H1 (cell line): ENCODE data around the gene CRELD1.

ENCODE experiments used
- FOSL1 ChIP-seq: IDR thresholded peaks from 2 replicates; pipeline ENCODE4 v1.6.1; 2011; ENCODE audit warnings: mild to moderate bottlenecking, low read depth, low read length, moderate library complexity; ENCODE audit not compliant: insufficient read depth
- NANOG ChIP-seq: IDR thresholded peaks from 2 replicates; pipeline ENCODE4 v1.6.1; 2011; ENCODE audit warnings: low read length, low read depth, mild to moderate bottlenecking, inconsistent platforms; ENCODE audit not compliant: insufficient read depth, poor library complexity, severe bottlenecking
- POLR2A ChIP-seq, 2 experiments: IDR thresholded peaks; 1 replicate in 1 of 2; 2 replicates in 1 of 2; pipeline ENCODE4 v1.6.1; 2011; ENCODE audit warnings: low read depth in 2 of 2, low read length in 2 of 2, mild to moderate bottlenecking in 2 of 2; ENCODE audit errors: control extremely low read depth in 1 of 2
- POLR2AphosphoS5 ChIP-seq: IDR thresholded peaks from 2 replicates; pipeline ENCODE4 v1.6.1; 2011; ENCODE audit warnings: low read depth, low read length
- SIX5 ChIP-seq: IDR thresholded peaks from 2 replicates; pipeline ENCODE4 v1.6.1; 2011; ENCODE audit warnings: mild to moderate bottlenecking, low read depth, low read length
- TEAD4 ChIP-seq: IDR thresholded peaks from 2 replicates; pipeline ENCODE4 v1.6.1; 2012; ENCODE audit warnings: low read depth, low read length, inconsistent platforms, mixed read lengths
- TF ChIP-seq, protein P1 (sequence below), 3 experiments: IDR thresholded peaks; 1 replicate in 2 of 3; 2 replicates in 1 of 3; pipeline versions ENCODE4 v1.5.1 to v1.6.1; 2011; ENCODE audit warnings: low read length in 3 of 3, mild to moderate bottlenecking in 3 of 3, inconsistent platforms in 2 of 3, low read depth in 1 of 3, moderate library complexity in 1 of 3; ENCODE audit not compliant: insufficient read depth in 1 of 3; ENCODE audit errors: control extremely low read depth in 1 of 3

DNA sequence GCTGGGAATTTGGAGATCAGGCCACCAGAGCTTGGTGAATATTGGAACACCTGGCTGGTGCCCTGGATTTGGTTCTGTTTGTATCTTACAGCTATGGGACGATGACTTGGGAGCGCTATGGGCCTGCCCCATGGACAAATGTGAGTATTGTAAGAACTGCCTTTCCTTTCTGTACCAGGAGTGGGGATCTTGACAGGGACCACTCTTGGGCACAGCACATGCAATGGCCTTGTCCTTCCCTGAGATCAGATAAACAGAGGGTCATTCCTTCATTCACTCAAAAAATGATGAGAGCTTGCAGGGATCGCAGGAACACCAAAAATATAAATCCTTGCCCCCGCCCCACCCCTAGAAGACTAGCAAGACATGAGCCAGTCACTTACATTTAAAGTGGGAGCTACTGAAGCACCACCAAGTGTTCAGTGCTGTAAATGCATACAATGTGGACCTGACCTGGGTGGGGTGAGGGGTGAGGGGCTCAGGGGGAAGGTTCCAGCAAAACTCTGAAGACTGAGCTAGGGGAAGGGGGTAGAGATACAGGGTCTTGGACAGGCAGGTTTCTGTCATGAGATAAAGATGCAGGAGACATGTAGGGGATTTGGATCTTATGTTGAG lies 2.7 kb upstream of the CRELD1 start:
- TF ChIP-seq, protein P1, sequence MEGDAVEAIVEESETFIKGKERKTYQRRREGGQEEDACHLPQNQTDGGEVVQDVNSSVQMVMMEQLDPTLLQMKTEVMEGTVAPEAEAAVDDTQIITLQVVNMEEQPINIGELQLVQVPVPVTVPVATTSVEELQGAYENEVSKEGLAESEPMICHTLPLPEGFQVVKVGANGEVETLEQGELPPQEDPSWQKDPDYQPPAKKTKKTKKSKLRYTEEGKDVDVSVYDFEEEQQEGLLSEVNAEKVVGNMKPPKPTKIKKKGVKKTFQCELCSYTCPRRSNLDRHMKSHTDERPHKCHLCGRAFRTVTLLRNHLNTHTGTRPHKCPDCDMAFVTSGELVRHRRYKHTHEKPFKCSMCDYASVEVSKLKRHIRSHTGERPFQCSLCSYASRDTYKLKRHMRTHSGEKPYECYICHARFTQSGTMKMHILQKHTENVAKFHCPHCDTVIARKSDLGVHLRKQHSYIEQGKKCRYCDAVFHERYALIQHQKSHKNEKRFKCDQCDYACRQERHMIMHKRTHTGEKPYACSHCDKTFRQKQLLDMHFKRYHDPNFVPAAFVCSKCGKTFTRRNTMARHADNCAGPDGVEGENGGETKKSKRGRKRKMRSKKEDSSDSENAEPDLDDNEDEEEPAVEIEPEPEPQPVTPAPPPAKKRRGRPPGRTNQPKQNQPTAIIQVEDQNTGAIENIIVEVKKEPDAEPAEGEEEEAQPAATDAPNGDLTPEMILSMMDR (IDR thresholded peaks at IDR 0.05; ENCODE audit: control extremely low read depth in 1 of 3, insufficient read depth in 1 of 3, low read depth in 1 of 3, low read length in 3 of 3), result no peak
- no peak for TF ChIP-seq TEAD4
- no peak for TF ChIP-seq SIX5
- no peak for TF ChIP-seq FOSL1
- no peak for TF ChIP-seq NANOG
- TF ChIP-seq POLR2A (IDR thresholded peaks at IDR 0.05; ENCODE audit: control extremely low read depth in 1 of 2, low read depth in 2 of 2, low read length in 2 of 2), result no peak
- TF ChIP-seq POLR2AphosphoS5, result no peak
